Measurements from ENCODE around the gene PAPPA2.

- TF ChIP-seq POLR2A (IDR thresholded peaks at IDR 0.05) (no peak), CTCF (IDR thresholded peaks at IDR 0.05) (no peak), EP300 (IDR thresholded peaks at IDR 0.05) (no peak)
Observed at GRCh38 chr1:176877557-176877956, 414.6 kb downstream of the PAPPA2 start.
